PC-3 (cell line): Measurements from ENCODE around the gene FBN2. TPM values are rescaled to one million over a fixed set of nuclear protein-coding genes. Genes with fewer than 3 reads are reported as not detected.
A peak's percentile ranks its signal among the peaks of the same experiment; 100 is the strongest.

Experiments used
- ATAC-seq: fragments of 200-7000 bp; cut with Tn5 transposase; 2 replicates; pipeline ENCODE4 v1.9.1; 2020; ENCODE audit warnings: mild to moderate bottlenecking, moderate library complexity
- BruUV-seq: library from RNA; stranded (reverse); fragments of 400-500 nt; replicated peaks from 2 replicates; lab custom pipeline; 2021; lab: Mats Ljungman, UMichigan
- CTCF ChIA-PET: fragments of 300-600 bp; sonication (Branson Sonifier 250); formaldehyde crosslinking; loops from one replicate; lab custom pipeline; 2022; ENCODE audit warnings: antibody characterized with exemption; lab: Charles Lee
- POLR2A ChIA-PET: fragments of 300-600 bp; sonication (Branson Sonifier 250); formaldehyde crosslinking; loops from one replicate; lab custom pipeline; 2022; ENCODE audit warnings: antibody characterized with exemption; ENCODE audit not compliant: unreplicated experiment; lab: Charles Lee
- DNase-seq: peaks from one replicate; pipeline ENCODE4 v3.0.0-alpha.2; 2015
- H2AFZ ChIP-seq: fragments of 300-600 bp; sonication (generic); 2 replicates; pipeline ENCODE4 v1.6.0; 2016; ENCODE audit warnings: antibody characterized with exemption, low read length
- H3F3A ChIP-seq: fragments of 300-600 bp; sonication (generic); one replicate; pipeline ENCODE4 v1.6.0; 2017; ENCODE audit warnings: antibody characterized with exemption, low read length, control low read depth, mild to moderate bottlenecking; ENCODE audit not compliant: unreplicated experiment
- H3K27ac ChIP-seq: fragments of 300-600 bp; sonication (generic); 2 replicates; pipeline ENCODE4 v1.5.1; 2016; ENCODE audit warnings: mild to moderate bottlenecking, low read length
- H3K27me3 ChIP-seq: fragments of 300-600 bp; sonication (generic); 2 replicates; pipeline ENCODE4 v1.6.1; 2016; ENCODE audit warnings: low read length, mixed read lengths
- H3K36me3 ChIP-seq: fragments of 300-600 bp; sonication (generic); 2 replicates; pipeline ENCODE4 v1.6.1; 2016; ENCODE audit warnings: low read depth, mixed run types, low read length, mixed read lengths
- H3K4me1 ChIP-seq: fragments of 300-600 bp; sonication (generic); 2 replicates; pipeline ENCODE4 v1.5.1; 2016; ENCODE audit warnings: low read length; ENCODE audit not compliant: insufficient read depth
- H3K4me2 ChIP-seq: fragments of 300-600 bp; sonication (generic); 2 replicates; pipeline ENCODE4 v1.6.0; 2016; ENCODE audit warnings: low read length
- H3K4me3 ChIP-seq: fragments of 300-600 bp; sonication (generic); 2 replicates; pipeline ENCODE4 v1.5.1; 2016; ENCODE audit warnings: mild to moderate bottlenecking, low read length, mixed read lengths
- H3K79me2 ChIP-seq: fragments of 300-600 bp; sonication (generic); 2 replicates; pipeline ENCODE4 v1.6.1; 2017; ENCODE audit warnings: low read length, mixed read lengths
- H3K9ac ChIP-seq: fragments of 300-600 bp; sonication (generic); 2 replicates; pipeline ENCODE4 v1.6.0; 2016; ENCODE audit warnings: mild to moderate bottlenecking, low read length
- H3K9me2 ChIP-seq: fragments of 300-600 bp; sonication (generic); replicated peaks from 2 replicates; pipeline ENCODE4 v1.6.1; 2016; ENCODE audit warnings: mixed run types, low read length, mixed read lengths
- H3K9me3 ChIP-seq: fragments of 300-600 bp; sonication (generic); 2 replicates; pipeline ENCODE4 v1.6.1; 2016; ENCODE audit warnings: low read length, mixed read lengths
- H4K20me1 ChIP-seq: fragments of 300-600 bp; sonication (generic); 2 replicates; pipeline ENCODE4 v1.6.1; 2016; ENCODE audit warnings: low read length, mixed read lengths
- EZH2 ChIP-seq: fragments of 300-600 bp; sonication (generic); IDR thresholded peaks from one replicate; pipeline ENCODE4 v1.6.1; 2017; ENCODE audit warnings: antibody characterized with exemption, mild to moderate bottlenecking, low read length; ENCODE audit not compliant: unreplicated experiment
- EZH2phosphoT487 ChIP-seq: fragments of 300-600 bp; sonication (generic); IDR thresholded peaks from 2 replicates; pipeline ENCODE4 v1.6.1; 2018; ENCODE audit warnings: mild to moderate bottlenecking, antibody characterized with exemption, low read length, borderline replicate concordance
- intact Hi-C: fragments of 100-400 bp; cut with micrococcal nuclease; formaldehyde crosslinking; loops from 2 replicates; pipeline ENCODE4 v1.9.0; 2023
- total RNA-seq: library from RNA; depleted of rRNA; stranded (reverse); fragments of >200 nt; gene quantifications from 2 replicates; pipeline ENCODE4 v1.2.3, GENCODE V29; 2014
- TF ChIP-seq, protein P1 (sequence below): fragments of 300-600 bp; sonication (generic); conservative IDR thresholded peaks from 2 replicates; pipeline ENCODE4 v1.5.1; 2017; ENCODE audit warnings: antibody characterized with exemption, low read depth, mild to moderate bottlenecking, low read length

FBN2 gene
- total RNA-seq, 1 experiment from 2014 or later, result 45.2 TPM

DNA sequence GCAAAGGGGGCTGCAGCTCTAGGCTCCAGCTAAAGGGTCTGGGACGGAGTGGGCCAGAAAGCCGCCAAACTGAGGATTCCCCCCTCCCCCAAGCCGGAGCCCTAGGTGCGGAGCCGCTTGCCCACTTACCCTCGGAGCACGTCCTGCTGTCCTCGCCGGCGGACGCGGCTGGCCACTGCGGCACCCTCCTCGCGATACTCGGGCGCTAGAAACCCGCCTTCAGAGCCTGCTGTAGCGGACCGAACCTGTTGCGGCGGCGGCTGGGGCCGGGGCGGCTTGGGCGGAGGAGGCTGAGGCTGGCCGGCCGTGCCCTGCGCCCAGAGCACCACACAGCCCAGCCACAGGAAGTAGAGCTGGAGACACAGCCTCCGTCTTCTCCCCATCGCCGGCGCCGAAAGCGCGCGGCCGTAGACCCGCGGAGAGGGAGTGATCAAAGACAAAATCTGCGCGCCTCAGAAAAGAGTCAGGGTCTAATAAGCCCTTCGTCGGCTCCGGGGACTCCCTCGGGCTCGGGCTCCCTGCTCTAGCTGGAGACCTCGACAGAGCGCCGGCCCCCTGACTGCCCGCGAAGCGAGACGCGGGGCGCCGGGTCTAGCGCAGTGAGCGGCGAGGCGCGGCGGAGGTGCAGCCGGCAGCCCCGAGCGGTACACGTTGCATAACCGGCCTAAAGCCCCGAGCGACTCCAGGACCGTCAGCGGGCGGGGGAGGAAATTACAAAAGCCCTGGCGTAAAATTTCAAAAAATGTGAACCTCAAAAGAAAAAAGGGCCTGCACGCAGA lies 635 bp downstream of the FBN2 start:
- Histone ChIP-seq H3K4me1 (peaks cover 22% of the 10 kb centered on the region), H3F3A (no peaks in the 10 kb centered on the region), H3K27ac (no peak overlapping the region), H3K36me3 (no peaks in the 10 kb centered on the region; the same call in 1 of the 2 replicates), H3K9me3 (no peaks in the 10 kb centered on the region), H2AFZ (peak overlapping the region; percentile 98), H3K4me3 (peak overlapping the region; percentile 92), H4K20me1 (no peaks in the 10 kb centered on the region), H3K9me2 (no peaks in the 10 kb centered on the region), H3K4me2 (peak overlapping the region; percentile 94), H3K79me2 (peaks cover 30% of the 10 kb centered on the region), H3K9ac (peak overlapping the region; percentile 70), H3K27me3 (no peaks in the 10 kb centered on the region)
- ChIA-PET CTCF (interaction anchor here (0.6 kb wide), 1 partner anchor 43 kb away, joined by 3 read pairs; no protein-coding TSS in a partner anchor), POLR2A (interaction anchor here (0.6 kb wide), 1 partner anchor 42 kb away, joined by 4 read pairs; no protein-coding TSS in a partner anchor)
- peak; percentile 41 for ATAC-seq
- TF ChIP-seq, protein P1, sequence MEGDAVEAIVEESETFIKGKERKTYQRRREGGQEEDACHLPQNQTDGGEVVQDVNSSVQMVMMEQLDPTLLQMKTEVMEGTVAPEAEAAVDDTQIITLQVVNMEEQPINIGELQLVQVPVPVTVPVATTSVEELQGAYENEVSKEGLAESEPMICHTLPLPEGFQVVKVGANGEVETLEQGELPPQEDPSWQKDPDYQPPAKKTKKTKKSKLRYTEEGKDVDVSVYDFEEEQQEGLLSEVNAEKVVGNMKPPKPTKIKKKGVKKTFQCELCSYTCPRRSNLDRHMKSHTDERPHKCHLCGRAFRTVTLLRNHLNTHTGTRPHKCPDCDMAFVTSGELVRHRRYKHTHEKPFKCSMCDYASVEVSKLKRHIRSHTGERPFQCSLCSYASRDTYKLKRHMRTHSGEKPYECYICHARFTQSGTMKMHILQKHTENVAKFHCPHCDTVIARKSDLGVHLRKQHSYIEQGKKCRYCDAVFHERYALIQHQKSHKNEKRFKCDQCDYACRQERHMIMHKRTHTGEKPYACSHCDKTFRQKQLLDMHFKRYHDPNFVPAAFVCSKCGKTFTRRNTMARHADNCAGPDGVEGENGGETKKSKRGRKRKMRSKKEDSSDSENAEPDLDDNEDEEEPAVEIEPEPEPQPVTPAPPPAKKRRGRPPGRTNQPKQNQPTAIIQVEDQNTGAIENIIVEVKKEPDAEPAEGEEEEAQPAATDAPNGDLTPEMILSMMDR, result no peak
- TF ChIP-seq EZH2phosphoT487, result no peak
- TF ChIP-seq EZH2, result no peak
- intact Hi-C loops, result loop anchor here (5.0 kb wide), 2 partner anchors 200 to 305 kb away; no protein-coding TSS in a partner anchor
- peak; percentile 27 for DNase-seq
- no TSS peak for BruUV-seq

DNA sequence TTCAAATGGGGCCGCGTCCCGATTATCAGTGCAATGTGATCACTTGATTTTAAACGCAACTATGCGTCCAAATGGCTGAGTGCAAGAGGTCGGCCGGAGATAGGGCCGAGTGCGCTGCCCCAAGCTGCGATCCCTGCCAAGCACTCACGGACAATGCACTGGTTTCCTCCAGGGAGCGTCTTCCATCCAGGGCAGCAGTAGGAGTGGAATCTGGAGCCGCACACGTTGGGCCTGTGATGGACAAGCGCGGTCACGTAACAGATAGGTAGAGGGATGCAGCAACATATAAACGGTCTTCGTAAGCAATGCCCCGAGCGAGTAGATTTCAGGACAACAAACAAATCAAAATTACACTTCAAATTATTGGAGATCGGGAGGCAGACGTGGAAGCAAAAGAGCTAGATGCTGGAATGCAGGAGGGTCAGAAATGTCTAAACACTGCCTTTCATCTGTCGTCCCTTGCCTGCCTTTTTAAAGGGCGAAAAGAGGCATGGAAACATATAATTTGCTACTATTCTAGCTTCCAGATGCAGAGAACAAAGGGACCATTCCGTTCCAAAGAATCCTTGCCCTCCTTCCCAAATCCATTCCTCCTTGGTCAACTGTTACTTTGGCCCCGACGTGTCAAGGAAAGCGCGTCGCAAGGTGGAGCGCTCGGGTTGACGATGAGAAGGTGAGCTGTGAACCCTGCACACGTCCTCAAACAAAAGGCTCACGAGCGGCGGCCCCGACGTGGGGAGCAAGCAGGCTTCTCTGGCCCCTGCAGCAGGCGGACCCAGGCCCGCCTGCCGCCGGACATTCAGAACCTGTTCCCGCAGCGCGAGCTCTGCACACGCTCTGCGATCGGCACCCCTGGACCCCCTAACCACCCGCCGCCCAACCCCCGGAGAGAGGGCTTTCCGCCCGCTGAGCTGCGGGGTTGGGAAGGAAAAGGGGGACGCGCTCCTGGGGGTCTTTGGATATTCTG lies 1.5 kb downstream of the FBN2 start:
- DNase-seq (no peak), ATAC-seq (no peak)
- Histone ChIP-seq H3K27ac (no peak overlapping the region), H3K9me3 (no peaks in the 10 kb centered on the region), H3K4me3 (peak overlapping the region; percentile 92), H3F3A (no peaks in the 10 kb centered on the region), H3K9ac (peak overlapping the region; percentile 70), H3K27me3 (no peaks in the 10 kb centered on the region), H3K9me2 (no peaks in the 10 kb centered on the region), H2AFZ (peak overlapping the region; percentile 98; the same call in 1 of the 2 replicates), H3K4me2 (peak overlapping the region; percentile 94), H3K36me3 (no peaks in the 10 kb centered on the region; the same call in 1 of the 2 replicates), H3K79me2 (peaks cover 30% of the 10 kb centered on the region), H3K4me1 (peaks cover 22% of the 10 kb centered on the region), H4K20me1 (no peaks in the 10 kb centered on the region)
- no peak for TF ChIP-seq EZH2phosphoT487
- TF ChIP-seq EZH2, result no peak
- TF ChIP-seq, protein P1, result no peak
- ChIA-PET CTCF (interaction anchor here (0.6 kb wide), 1 partner anchor 43 kb away, joined by 3 read pairs; no protein-coding TSS in a partner anchor), POLR2A (no interaction called here)
- intact Hi-C loops, result loop anchor here (5.0 kb wide), 2 partner anchors 201 to 306 kb away; no protein-coding TSS in a partner anchor
- TSS peak; percentile 27 for BruUV-seq
